ENCODE measurements around the gene PSAT1. TPM values are rescaled to one million over a fixed set of nuclear protein-coding genes. Genes with fewer than 3 reads are reported as not detected.

The PSAT1 gene
- total and polyA plus RNA-seq, 2 of the 13 experiments (the other 11 are each of a cell fraction or from before 2014, with no cell fraction given): 135 to 229 TPM

- H3K27ac ChIP-seq (ENCODE audit: extremely low read length, insufficient read depth, low read length): peak overlapping the region; percentile 41
- no peaks in the 10 kb centered on the region for H3K9me3 ChIP-seq (ENCODE audit: low read length)
- BruUV-seq (replicated peaks): no TSS peak
- in situ Hi-C loops (cut with HindIII; ENCODE audit: extremely low pct_ligation_motif_present, low pct_unique_long_range_greater_than_20kb): no loop called here
- TF ChIP-seq POLR2AphosphoS2 (IDR thresholded peaks at IDR 0.05; ENCODE audit: low read depth, low read length): no peak
- 96% methylated on average over 8 of the region's 8 CpGs for WGBS (ENCODE audit: low lambda C conversion rate)
- DNase-seq (ENCODE audit: low spot score) (no peak), ATAC-seq (no peak), FAIRE-seq (no peak)
- intact Hi-C loops (cut with micrococcal nuclease; ENCODE audit: unreplicated experiment): loop anchor here (10.0 kb wide), 1 partner anchor 257 kb away; the partner anchor contains the start of gene GNAQ
- peaks cover 95% of the 10 kb centered on the region for H3K4me1 ChIP-seq (ENCODE audit: insufficient read depth, low read length)
- CTCF ChIA-PET (ENCODE audit: low intra/inter-chr PET ratio, low total read pairs): no interaction called here
- no peaks in the 10 kb centered on the region for H3K79me2 ChIP-seq (ENCODE audit: insufficient read depth, low read length)
- no peak overlapping the region for H3K9ac ChIP-seq (ENCODE audit: insufficient read depth, low read depth, low read length)
- H3K36me3 ChIP-seq (replicated peaks in 1 of 2; ENCODE audit: control insufficient read depth in 1 of 2, insufficient read depth in 2 of 2, low read length in 2 of 2): no peaks in the 10 kb centered on the region
- POLR2A ChIA-PET: interaction anchor here (1.0 to 1.2 kb wide), 2 partner anchors 11 to 12 kb away, joined by 3 to 4 read pairs; no protein-coding TSS in a partner anchor
- H3K4me3 ChIP-seq (replicated peaks in 1 of 3; ENCODE audit: insufficient read depth in 1 of 3, low read depth in 2 of 3, low read length in 3 of 3): no peak overlapping the region
- no peaks in the 10 kb centered on the region; a peak in 1 of 5 replicates for H3K27me3 ChIP-seq (ENCODE audit: control insufficient read depth in 1 of 2, insufficient read depth in 2 of 2, low read length in 2 of 2)
- H2AFZ ChIP-seq (ENCODE audit: low read length): no peak overlapping the region
- no peaks in the 10 kb centered on the region for H4K20me1 ChIP-seq (ENCODE audit: insufficient read depth, low read length)
- H3K4me2 ChIP-seq (ENCODE audit: low read depth, low read length): no peak overlapping the region; the same call in 1 of the 2 replicates
Observed at GRCh38 chr9:78291240-78291925, 5.5 kb upstream of the PSAT1 start.

GRCh38 chr9:78292026-78292425, 4.9 kb upstream of the PSAT1 start:
- H3K4me2 ChIP-seq (ENCODE audit: low read depth, low read length): peak overlapping the region; percentile 37
- H4K20me1 ChIP-seq (ENCODE audit: insufficient read depth, low read length): no peaks in the 10 kb centered on the region
- CTCF ChIA-PET (ENCODE audit: low intra/inter-chr PET ratio, low total read pairs): no interaction called here
- peak overlapping the region; percentile 41 for H3K27ac ChIP-seq (ENCODE audit: extremely low read length, insufficient read depth, low read length)
- H2AFZ ChIP-seq (ENCODE audit: low read length): peak overlapping the region; percentile 8
- POLR2A ChIA-PET: interaction anchor here (1.0 kb wide), 1 partner anchor 11 kb away, joined by 3 read pairs; no protein-coding TSS in a partner anchor
- TF ChIP-seq BRD4 (CRISPR knock-in tag; IDR thresholded peaks at IDR 0.05) (no peak), SAP130 (CRISPR knock-in tag; IDR thresholded peaks at IDR 0.05; ENCODE audit: low read depth) (peak; percentile 6; the same call in 1 of the 2 replicates), ZIK1 (CRISPR knock-in tag; IDR thresholded peaks at IDR 0.05; ENCODE audit: borderline replicate concordance, low read depth) (no peak), TFAP4 (IDR thresholded peaks at IDR 0.05; ENCODE audit: borderline replicate concordance, low read depth) (peak; percentile 48; the same call in 1 of the 2 replicates)
- no peaks in the 10 kb centered on the region; a peak in 1 of 5 replicates for H3K27me3 ChIP-seq (ENCODE audit: control insufficient read depth in 1 of 2, insufficient read depth in 2 of 2, low read length in 2 of 2)
- in situ Hi-C loops (cut with HindIII; ENCODE audit: extremely low pct_ligation_motif_present, low pct_unique_long_range_greater_than_20kb) (no loop called here), intact Hi-C loops (cut with micrococcal nuclease; ENCODE audit: unreplicated experiment) (loop anchor here (10.0 kb wide), 1 partner anchor 257 kb away; the partner anchor contains the start of gene GNAQ)
- BruUV-seq (replicated peaks): no TSS peak
- FAIRE-seq (no peak), DNase-seq (ENCODE audit: low spot score) (no peak), ATAC-seq (no peak)
- 32% methylated on average over 6 of the region's 6 CpGs for WGBS (ENCODE audit: low lambda C conversion rate)
- peaks cover 89% of the 10 kb centered on the region for H3K4me1 ChIP-seq (ENCODE audit: insufficient read depth, low read length)
- H3K9ac ChIP-seq (ENCODE audit: insufficient read depth, low read depth, low read length): no peak overlapping the region
- H3K4me3 ChIP-seq (replicated peaks in 1 of 3; ENCODE audit: insufficient read depth in 1 of 3, low read depth in 2 of 3, low read length in 3 of 3): no peak overlapping the region
- H3K9me3 ChIP-seq (ENCODE audit: low read length): no peaks in the 10 kb centered on the region
- peaks cover under 1% of the 10 kb centered on the region for H3K79me2 ChIP-seq (ENCODE audit: insufficient read depth, low read length)
- no peaks in the 10 kb centered on the region for H3K36me3 ChIP-seq (replicated peaks in 1 of 2; ENCODE audit: control insufficient read depth in 1 of 2, insufficient read depth in 2 of 2, low read length in 2 of 2)

Data from HepG2 (cell line).